COLO668 (cell line): Measurements from ENCODE around the gene PRKCH.

Source experiments
- DNase-seq: peaks from one replicate; lab custom pipeline; 2025; ENCODE audit not compliant: unreplicated experiment; lab: John Stamatoyannopoulos, UW

Gene PRKCH

GRCh38 chr14:61486930-61487495 lies 165.6 kb downstream of the PRKCH start:
- no peak for DNase-seq

GRCh38 chr14:61488417-61489401 lies 167.3 kb downstream of the PRKCH start:
- DNase-seq, result no peak

- no peak for DNase-seq
These were observed 168.1 kb downstream of the PRKCH start for GRCh38 chr14:61489512-61489911.

GRCh38 chr14:61489932-61490331 lies 168.6 kb downstream of the PRKCH start:
- no peak for DNase-seq

- DNase-seq, result no peak
These were observed 169.8 kb downstream of the PRKCH start for GRCh38 chr14:61491224-61491623.

GRCh38 chr14:61491876-61492434 lies 170.6 kb downstream of the PRKCH start:
- no peak for DNase-seq

- no peak for DNase-seq
These were observed 171.1 kb downstream of the PRKCH start for GRCh38 chr14:61492474-61492873.

GRCh38 chr14:61493239-61493638 lies 171.9 kb downstream of the PRKCH start:
- no peak for DNase-seq

- no peak for DNase-seq
These were observed 172.6 kb downstream of the PRKCH start for GRCh38 chr14:61494018-61494417.

- no peak for DNase-seq
These were observed 174.4 kb downstream of the PRKCH start for GRCh38 chr14:61495809-61496208.

- no peak for DNase-seq
These were observed 176.9 kb downstream of the PRKCH start for GRCh38 chr14:61498303-61498702.

GRCh38 chr14:61498811-61499210 lies 177.4 kb downstream of the PRKCH start:
- no peak for DNase-seq

GRCh38 chr14:61499991-61500390 lies 178.6 kb downstream of the PRKCH start:
- no peak for DNase-seq

GRCh38 chr14:61501714-61502458 lies 180.5 kb downstream of the PRKCH start:
- DNase-seq, result no peak

- no peak for DNase-seq
These were observed 181.2 kb downstream of the PRKCH start for GRCh38 chr14:61502459-61503093.

- DNase-seq, result no peak
These were observed 181.9 kb downstream of the PRKCH start for GRCh38 chr14:61503167-61503801.

- DNase-seq, result no peak
These were observed 183.5 kb downstream of the PRKCH start for GRCh38 chr14:61504901-61505300.

GRCh38 chr14:61505815-61506809 lies 184.7 kb downstream of the PRKCH start:
- no peak for DNase-seq

- DNase-seq, result no peak
These were observed 187.1 kb downstream of the PRKCH start for GRCh38 chr14:61508526-61508925.
